ENCODE measurements around the gene CATSPERE. TPM values are rescaled to one million over a fixed set of nuclear protein-coding genes. Genes with fewer than 3 reads are reported as not detected.
"Not testable (repeated sequence)": the region's sequence is repeated elsewhere in the genome, so short reads cannot be mapped to it uniquely, and the experiment has no call there.

Gene CATSPERE
- total and polyA plus RNA-seq, 3 experiments from 2014 or later: 0.24 to 0.68 (median 0.64) TPM

DNA sequence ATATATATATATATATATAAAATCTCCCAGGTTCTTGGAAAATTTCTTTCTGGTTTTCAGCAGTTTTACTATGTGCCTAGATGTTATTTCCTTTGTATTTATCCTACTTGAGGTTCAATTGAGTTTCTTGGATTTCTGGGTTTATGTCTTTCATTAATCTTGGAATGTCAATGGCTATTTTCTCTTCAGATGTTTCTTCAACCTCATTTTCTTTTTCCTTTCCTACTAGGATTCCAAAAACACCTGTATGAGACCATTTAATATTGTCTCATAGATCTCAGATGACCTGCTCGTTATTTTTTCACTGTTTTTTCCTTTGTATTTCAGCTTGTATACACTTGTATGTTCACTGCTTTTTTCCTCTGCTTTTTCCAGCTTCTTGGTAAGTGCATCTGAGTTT lies 96.5 kb downstream of the CATSPERE start:
- Mint-ChIP-seq H3K27me3 (no peaks in the 10 kb centered on the region), H3K9me3 (peaks cover 3 to 26% (median 12%) of the 10 kb centered on the region in 5 donors), H3K4me1 (no peaks in the 10 kb centered on the region), H3K4me3 (no peak overlapping the region), H3K27ac (no peak overlapping the region), H3K36me3 (peaks cover 0 to 20% (median 0%) of the 10 kb centered on the region in 3 donors)
- POLR2A ChIA-PET: no interaction called here
- H3K4me3 ChIP-seq (ENCODE audit: low read length): no peak overlapping the region
- H3K27ac ChIP-seq (ENCODE audit: low read depth, low read length): no peak overlapping the region
- H3K4me1 ChIP-seq (ENCODE audit: insufficient read depth, low read length): no peaks in the 10 kb centered on the region
- no peaks in the 10 kb centered on the region for H3K9me3 ChIP-seq (ENCODE audit: low read length)
- H3K36me3 ChIP-seq (ENCODE audit: insufficient read depth, low read length): no peaks in the 10 kb centered on the region
- no peaks in the 10 kb centered on the region for H3K27me3 ChIP-seq (ENCODE audit: insufficient read depth, low read length, poor library complexity, severe bottlenecking)
- CTCF ChIA-PET: no interaction called here
- no peak for DNase-seq

DNA sequence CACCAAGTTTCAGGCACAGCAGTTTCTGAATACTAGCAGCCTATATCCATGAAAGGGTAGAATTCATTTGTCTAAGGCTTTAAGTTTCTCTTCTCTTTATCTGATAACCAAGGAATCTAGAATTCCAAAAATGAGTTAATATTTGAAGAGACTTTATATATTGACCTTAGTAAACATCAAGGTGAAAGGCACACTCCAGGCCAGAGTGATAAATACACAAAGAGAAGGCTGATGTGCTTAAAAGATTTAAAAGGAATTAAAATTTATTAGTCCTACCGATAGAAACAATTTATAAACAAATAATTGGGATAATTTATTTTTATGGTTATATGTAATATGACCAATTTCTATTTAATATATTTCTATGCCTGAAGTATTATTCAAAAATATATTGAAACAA lies 98.5 kb downstream of the CATSPERE start:
- Mint-ChIP-seq H3K36me3 (peaks cover 0 to 26% (median 0%) of the 10 kb centered on the region in 3 donors), H3K4me1 (no peaks in the 10 kb centered on the region), H3K9me3 (peaks cover 6 to 35% (median 16%) of the 10 kb centered on the region in 5 donors), H3K27ac (no peak overlapping the region), H3K27me3 (no peaks in the 10 kb centered on the region), H3K4me3 (no peak overlapping the region)
- POLR2A ChIA-PET: no interaction called here
- H3K36me3 ChIP-seq (ENCODE audit: insufficient read depth, low read length): no peaks in the 10 kb centered on the region
- no peaks in the 10 kb centered on the region for H3K27me3 ChIP-seq (ENCODE audit: insufficient read depth, low read length, poor library complexity, severe bottlenecking)
- no peaks in the 10 kb centered on the region for H3K4me1 ChIP-seq (ENCODE audit: insufficient read depth, low read length)
- DNase-seq: no peak
- no peak overlapping the region for H3K4me3 ChIP-seq (ENCODE audit: low read length)
- H3K27ac ChIP-seq (ENCODE audit: low read depth, low read length): no peak overlapping the region
- CTCF ChIA-PET: no interaction called here
- no peaks in the 10 kb centered on the region for H3K9me3 ChIP-seq (ENCODE audit: low read length)

DNA sequence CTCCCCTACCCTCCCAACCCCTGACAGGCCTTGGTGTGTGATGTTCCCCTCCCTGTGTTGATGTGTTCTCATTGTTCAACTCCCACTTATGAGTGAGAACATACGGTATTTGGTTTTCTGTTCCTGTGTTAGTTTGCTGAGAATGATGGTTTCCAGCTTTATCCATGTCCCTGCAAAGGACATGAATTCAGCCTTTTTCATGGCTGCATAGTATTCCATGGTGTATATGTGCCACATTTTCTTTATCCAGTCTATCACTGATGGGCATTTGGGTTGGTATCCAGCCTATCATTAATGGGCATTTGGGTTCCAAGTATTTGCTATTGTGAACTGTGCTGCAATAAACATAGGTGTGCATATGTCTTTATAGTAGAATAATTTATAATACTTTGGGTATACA lies 101.8 kb downstream of the CATSPERE start:
- CTCF ChIA-PET; H3K9me3 ChIP-seq (ENCODE audit: low read length); H3K27me3 ChIP-seq (ENCODE audit: insufficient read depth, low read length, poor library complexity, severe bottlenecking); H3K4me3 ChIP-seq (ENCODE audit: low read length); H3K4me1 ChIP-seq (ENCODE audit: insufficient read depth, low read length); H3K4me3 Mint-ChIP-seq; H3K36me3 ChIP-seq (ENCODE audit: insufficient read depth, low read length); H3K4me1 Mint-ChIP-seq; H3K27ac ChIP-seq (ENCODE audit: low read depth, low read length); H3K27me3 Mint-ChIP-seq; POLR2A ChIA-PET; DNase-seq; H3K27ac Mint-ChIP-seq: not testable (repeated sequence)
- Mint-ChIP-seq H3K9me3 (peaks cover 0 to 18% (median 5%) of the 10 kb centered on the region in 5 donors), H3K36me3 (peaks cover 0 to 29% (median 0%) of the 10 kb centered on the region in 3 donors)

DNA sequence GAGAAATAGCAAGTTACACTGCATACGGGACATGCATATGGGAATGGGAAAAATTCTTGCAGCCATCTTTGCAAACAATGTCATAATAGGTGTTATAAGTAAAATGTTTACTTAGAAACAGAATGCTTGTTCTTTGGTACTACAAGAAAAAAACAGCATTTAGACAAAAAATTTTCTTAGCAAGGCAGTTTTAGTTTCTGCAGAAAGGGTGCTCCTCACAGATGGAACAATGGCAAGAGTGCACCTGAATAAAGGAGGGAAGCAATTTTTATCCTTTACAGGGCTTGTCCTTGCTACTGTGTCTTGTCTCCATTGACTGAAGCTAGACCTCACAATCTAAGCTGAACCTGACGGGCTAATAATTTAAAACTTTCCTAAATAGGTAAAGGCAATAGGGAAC lies 112.7 kb downstream of the CATSPERE start:
- Histone ChIP-seq H3K27me3 (ENCODE audit: insufficient read depth, low read length, poor library complexity, severe bottlenecking) (no peaks in the 10 kb centered on the region), H3K27ac (ENCODE audit: low read depth, low read length) (no peak overlapping the region), H3K4me3 (ENCODE audit: low read length) (no peak overlapping the region), H3K4me1 (ENCODE audit: insufficient read depth, low read length) (no peaks in the 10 kb centered on the region), H3K9me3 (ENCODE audit: low read length) (peaks cover 30% of the 10 kb centered on the region), H3K36me3 (ENCODE audit: insufficient read depth, low read length) (no peaks in the 10 kb centered on the region)
- DNase-seq: no peak
- peaks cover 0 to 12% of the 10 kb centered on the region in 2 donors for H3K27me3 Mint-ChIP-seq
- no peak overlapping the region for H3K27ac Mint-ChIP-seq
- H3K4me3 Mint-ChIP-seq: no peak overlapping the region
- ChIA-PET POLR2A (no interaction called here), CTCF (no interaction called here)
- peaks cover 5 to 25% (median 8%) of the 10 kb centered on the region in 3 donors for H3K36me3 Mint-ChIP-seq
- peaks cover 0 to 4% (median 2%) of the 10 kb centered on the region in 3 donors for H3K4me1 Mint-ChIP-seq
- H3K9me3 Mint-ChIP-seq: peaks cover 21 to 59% (median 35%) of the 10 kb centered on the region in 5 donors

DNA sequence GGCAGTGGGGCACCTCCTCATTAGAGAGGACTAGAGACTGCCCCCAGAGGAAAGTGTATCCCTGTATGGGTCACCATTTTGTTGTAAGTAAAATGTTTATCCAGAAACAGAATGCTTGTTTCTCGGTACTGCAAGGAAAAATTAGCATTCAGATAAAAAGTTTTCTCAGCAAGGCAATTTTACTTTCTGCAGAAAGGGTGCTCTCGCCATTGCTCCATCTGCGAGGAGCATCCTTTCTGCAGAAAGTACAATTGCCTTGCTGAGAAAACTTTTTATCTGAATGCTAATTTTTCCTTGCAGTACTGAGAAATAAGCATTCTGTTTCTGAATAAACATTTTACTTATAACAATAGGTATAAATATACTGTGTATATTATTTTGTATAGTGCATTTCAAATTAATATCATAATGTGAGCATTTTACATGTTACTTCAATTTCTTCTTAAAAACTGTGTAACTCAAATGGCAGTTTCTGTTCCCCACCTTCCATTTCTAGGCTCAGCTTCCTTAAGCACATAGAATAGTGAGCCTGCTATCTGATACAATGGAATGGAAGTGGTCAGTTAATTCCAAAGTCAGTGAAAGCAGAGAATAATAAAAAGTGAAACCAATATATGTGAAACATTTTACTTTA lies 115.3 kb downstream of the CATSPERE start:
- H3K27ac ChIP-seq (ENCODE audit: low read depth, low read length): no peak overlapping the region

DNA sequence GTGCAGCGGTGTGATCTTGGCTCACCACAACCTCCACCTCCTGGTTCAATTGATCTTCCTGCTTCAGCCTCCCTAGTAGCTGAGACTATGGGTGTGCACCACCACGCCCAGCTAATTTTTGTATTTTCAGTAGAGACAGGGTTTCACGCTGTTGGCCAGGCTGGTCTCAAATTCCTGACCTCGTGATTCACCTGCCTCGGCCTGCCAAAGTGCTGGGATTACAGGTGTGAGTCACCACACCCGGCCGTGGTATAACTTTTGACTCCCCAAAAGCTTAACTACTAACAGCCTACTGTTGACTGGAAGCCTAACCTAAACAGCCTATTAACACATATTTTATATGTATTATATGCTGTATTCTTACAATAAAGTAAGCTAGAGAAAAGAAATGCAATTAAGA lies 117.1 kb downstream of the CATSPERE start:
- DNase-seq; H3K27me3 ChIP-seq (ENCODE audit: insufficient read depth, low read length, poor library complexity, severe bottlenecking); H3K4me1 ChIP-seq (ENCODE audit: insufficient read depth, low read length); H3K27ac Mint-ChIP-seq; CTCF ChIA-PET; POLR2A ChIA-PET; H3K27me3 Mint-ChIP-seq; H3K36me3 ChIP-seq (ENCODE audit: insufficient read depth, low read length); H3K27ac ChIP-seq (ENCODE audit: low read depth, low read length); H3K4me3 ChIP-seq (ENCODE audit: low read length); H3K4me1 Mint-ChIP-seq; H3K4me3 Mint-ChIP-seq: not testable (repeated sequence)
- H3K9me3 Mint-ChIP-seq: peaks cover 21 to 44% (median 35%) of the 10 kb centered on the region in 5 donors
- H3K36me3 Mint-ChIP-seq: peaks cover 2 to 22% (median 5%) of the 10 kb centered on the region in 3 donors
- H3K9me3 ChIP-seq (ENCODE audit: low read length): peaks cover 30% of the 10 kb centered on the region

More for the DNA sequence above, 115.3 kb downstream of the CATSPERE start:
- Histone ChIP-seq H3K4me3 (ENCODE audit: low read length) (no peak overlapping the region), H3K36me3 (ENCODE audit: insufficient read depth, low read length) (no peaks in the 10 kb centered on the region), H3K27me3 (ENCODE audit: insufficient read depth, low read length, poor library complexity, severe bottlenecking) (no peaks in the 10 kb centered on the region), H3K4me1 (ENCODE audit: insufficient read depth, low read length) (no peaks in the 10 kb centered on the region), H3K9me3 (ENCODE audit: low read length) (peaks cover 30% of the 10 kb centered on the region)
- ChIA-PET CTCF (no interaction called here), POLR2A (no interaction called here)
- no peak for DNase-seq
- Mint-ChIP-seq H3K4me1 (no peaks in the 10 kb centered on the region), H3K4me3 (no peak overlapping the region), H3K27me3 (no peaks in the 10 kb centered on the region), H3K36me3 (peaks cover 2 to 33% (median 8%) of the 10 kb centered on the region in 3 donors), H3K9me3 (peaks cover 21 to 58% (median 38%) of the 10 kb centered on the region in 5 donors), H3K27ac (no peak overlapping the region)

DNA sequence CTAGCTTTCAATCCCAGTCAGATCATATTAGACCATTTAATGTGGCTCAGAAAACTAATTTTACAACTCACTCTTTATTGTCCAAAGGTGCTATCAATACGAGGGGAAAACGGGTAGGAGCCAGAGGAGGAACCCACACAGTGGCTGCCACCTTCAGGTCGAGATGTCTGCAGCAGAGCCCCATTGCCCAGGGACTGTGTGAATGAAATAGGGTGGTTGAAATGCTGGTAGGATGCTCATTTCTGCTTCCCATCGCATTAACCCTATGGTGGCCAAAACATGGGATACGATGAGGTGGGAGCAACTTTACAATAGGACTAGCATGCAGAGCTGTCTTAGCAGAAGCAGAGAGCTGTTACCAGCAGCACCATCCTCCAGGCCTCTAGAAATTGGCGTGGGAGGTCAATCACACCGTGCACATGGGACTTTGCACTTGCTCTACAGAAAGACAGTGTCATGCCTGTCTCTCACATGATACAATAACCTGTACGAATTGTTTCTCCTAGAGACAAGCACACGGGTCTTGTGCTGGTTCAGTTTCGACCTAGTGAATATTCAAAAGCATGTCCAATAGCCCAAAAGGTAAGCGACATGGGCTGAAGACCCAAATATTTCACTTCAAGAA lies 122.4 kb downstream of the CATSPERE start:
- no peak overlapping the region for H3K4me3 Mint-ChIP-seq
- Histone ChIP-seq H3K36me3 (ENCODE audit: insufficient read depth, low read length) (no peaks in the 10 kb centered on the region), H3K27ac (ENCODE audit: low read depth, low read length) (no peak overlapping the region), H3K27me3 (ENCODE audit: insufficient read depth, low read length, poor library complexity, severe bottlenecking) (no peaks in the 10 kb centered on the region), H3K4me3 (ENCODE audit: low read length) (no peak overlapping the region), H3K4me1 (ENCODE audit: insufficient read depth, low read length) (no peaks in the 10 kb centered on the region), H3K9me3 (ENCODE audit: low read length) (no peaks in the 10 kb centered on the region)
- H3K27ac Mint-ChIP-seq: no peak overlapping the region
- H3K27me3 Mint-ChIP-seq: peaks cover 0 to 7% of the 10 kb centered on the region in 2 donors
- H3K36me3 Mint-ChIP-seq: peaks cover 0 to 16% (median 2%) of the 10 kb centered on the region in 3 donors
- DNase-seq: no peak
- no peaks in the 10 kb centered on the region for H3K4me1 Mint-ChIP-seq
- POLR2A ChIA-PET: no interaction called here
- CTCF ChIA-PET: no interaction called here
- H3K9me3 Mint-ChIP-seq: peaks cover 0 to 3% (median 0%) of the 10 kb centered on the region in 5 donors

DNA sequence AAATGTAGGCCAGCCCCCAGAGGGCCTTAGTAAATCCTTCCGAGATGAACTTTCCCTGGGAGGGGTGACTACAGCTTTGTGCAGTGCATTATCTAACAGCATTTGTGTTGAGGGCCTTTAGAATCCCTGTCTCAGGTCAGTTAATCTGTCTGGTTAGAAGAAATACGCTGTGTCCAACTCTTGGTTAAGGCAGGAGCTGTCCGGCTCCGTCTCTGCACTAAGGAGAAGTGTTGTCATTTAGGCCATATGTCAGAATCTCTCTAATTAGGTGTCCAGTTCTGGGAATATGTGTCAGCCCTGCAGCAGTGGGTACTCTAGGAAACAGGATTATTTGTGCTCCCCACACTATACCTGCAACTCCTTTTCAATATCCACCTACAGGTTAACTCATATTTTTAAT lies 124.8 kb downstream of the CATSPERE start:
- H3K4me1 Mint-ChIP-seq: no peaks in the 10 kb centered on the region
- POLR2A ChIA-PET: no interaction called here
- no peaks in the 10 kb centered on the region for H3K27me3 ChIP-seq (ENCODE audit: insufficient read depth, low read length, poor library complexity, severe bottlenecking)
- H3K4me1 ChIP-seq (ENCODE audit: insufficient read depth, low read length): no peaks in the 10 kb centered on the region
- peaks cover 0 to 10% of the 10 kb centered on the region in 2 donors for H3K27me3 Mint-ChIP-seq
- H3K9me3 ChIP-seq (ENCODE audit: low read length): no peaks in the 10 kb centered on the region
- H3K36me3 ChIP-seq (ENCODE audit: insufficient read depth, low read length): no peaks in the 10 kb centered on the region
- H3K4me3 ChIP-seq (ENCODE audit: low read length): no peak overlapping the region
- H3K9me3 Mint-ChIP-seq: no peaks in the 10 kb centered on the region
- CTCF ChIA-PET: no interaction called here
- H3K4me3 Mint-ChIP-seq: no peak overlapping the region
- H3K36me3 Mint-ChIP-seq: peaks cover 0 to 8% (median 0%) of the 10 kb centered on the region in 3 donors
- no peak overlapping the region for H3K27ac Mint-ChIP-seq
- H3K27ac ChIP-seq (ENCODE audit: low read depth, low read length): no peak overlapping the region
- no peak for DNase-seq

Measured in CD8-positive, alpha-beta memory T cell (primary cell).